ENCODE results near the gene HOMER3.
"Not testable (repeated sequence)": the region's sequence is repeated elsewhere in the genome, so short reads cannot be mapped to it uniquely, and the experiment has no call there.

Gene HOMER3

GRCh38 chr19:18902519-18902918, 38.5 kb downstream of the HOMER3 start:
- H3K4me3 ChIP-seq (ENCODE audit: low read depth, low read length) = not testable (repeated sequence)

GRCh38 chr19:18901491-18901890, 39.5 kb downstream of the HOMER3 start:
- no peak overlapping the region for H3K4me3 ChIP-seq (ENCODE audit: low read depth, low read length)

- H3K4me3 ChIP-seq (ENCODE audit: low read depth, low read length) = no peak overlapping the region
These were observed 40.1 kb downstream of the HOMER3 start for GRCh38 chr19:18900700-18901481.

- no peak overlapping the region for H3K4me3 ChIP-seq (ENCODE audit: low read depth, low read length)
These were observed 41.1 kb downstream of the HOMER3 start for GRCh38 chr19:18899624-18900560.

- no peak overlapping the region for H3K4me3 ChIP-seq (ENCODE audit: low read depth, low read length)
These were observed 42.2 kb downstream of the HOMER3 start for GRCh38 chr19:18898607-18899408.

DNA sequence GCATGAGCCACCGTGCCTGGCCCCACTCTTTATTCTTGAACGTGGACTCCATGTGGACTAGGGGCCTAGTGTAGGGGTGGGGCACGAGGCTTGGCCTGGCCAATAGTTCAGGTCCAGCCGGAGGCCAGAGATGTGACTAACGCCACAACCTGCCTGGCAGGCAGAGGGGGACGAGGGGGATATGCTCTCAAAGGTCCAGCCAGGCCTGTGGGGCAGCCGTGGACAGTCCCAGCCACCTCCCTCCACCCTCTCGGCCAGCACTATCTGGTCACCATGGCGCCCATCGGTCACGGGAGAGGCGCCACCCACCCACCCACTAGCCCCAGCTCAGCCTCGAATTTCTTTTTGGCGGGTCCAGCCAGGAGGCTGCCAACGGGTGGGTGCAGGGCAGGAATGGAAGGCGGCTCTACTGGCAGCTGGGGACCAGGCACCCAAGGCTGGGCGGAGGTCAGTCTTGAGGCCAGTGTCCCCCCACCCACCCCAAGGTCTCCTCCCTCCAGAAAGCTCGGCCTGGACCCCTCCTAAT, 42.9 kb downstream of the HOMER3 start:
- no peak overlapping the region for H3K4me3 ChIP-seq (ENCODE audit: low read depth, low read length)

- H3K4me3 ChIP-seq (ENCODE audit: low read depth, low read length) = no peak overlapping the region
These were observed 43.7 kb downstream of the HOMER3 start for GRCh38 chr19:18897094-18898029.

DNA sequence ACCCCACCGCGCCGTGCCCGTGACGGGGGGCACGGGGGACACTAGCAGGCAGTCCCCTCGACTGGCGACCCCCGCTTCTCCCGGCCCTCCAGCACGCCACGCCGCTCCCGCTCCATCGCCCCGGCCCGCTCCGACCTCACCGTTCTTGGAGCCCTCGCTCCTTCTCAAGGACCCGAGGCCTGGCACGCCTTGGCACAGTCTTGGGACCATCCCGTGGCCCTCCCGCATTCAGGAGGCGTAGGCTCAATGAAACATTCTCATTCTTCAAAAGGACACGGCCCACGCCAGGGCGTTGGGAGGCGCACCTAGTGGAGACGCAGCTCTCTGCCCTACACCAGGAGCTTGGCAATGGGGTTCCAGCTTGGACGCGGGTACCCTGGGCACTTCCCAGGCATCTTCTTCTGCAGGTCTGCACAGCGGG, 44.6 kb downstream of the HOMER3 start:
- H3K4me3 ChIP-seq (ENCODE audit: low read depth, low read length) = no peak overlapping the region

GRCh38 chr19:18895824-18896341, 45.1 kb downstream of the HOMER3 start, which contains the start of gene CERS1:
TSS of gene CERS1 (minus strand) at chr19:18896158. CDS start at chr19:18896072, 86 bp downstream.
- peak within 1 kb of the TSS; percentile 63 for H3K4me3 ChIP-seq (ENCODE audit: low read depth, low read length)

DNA sequence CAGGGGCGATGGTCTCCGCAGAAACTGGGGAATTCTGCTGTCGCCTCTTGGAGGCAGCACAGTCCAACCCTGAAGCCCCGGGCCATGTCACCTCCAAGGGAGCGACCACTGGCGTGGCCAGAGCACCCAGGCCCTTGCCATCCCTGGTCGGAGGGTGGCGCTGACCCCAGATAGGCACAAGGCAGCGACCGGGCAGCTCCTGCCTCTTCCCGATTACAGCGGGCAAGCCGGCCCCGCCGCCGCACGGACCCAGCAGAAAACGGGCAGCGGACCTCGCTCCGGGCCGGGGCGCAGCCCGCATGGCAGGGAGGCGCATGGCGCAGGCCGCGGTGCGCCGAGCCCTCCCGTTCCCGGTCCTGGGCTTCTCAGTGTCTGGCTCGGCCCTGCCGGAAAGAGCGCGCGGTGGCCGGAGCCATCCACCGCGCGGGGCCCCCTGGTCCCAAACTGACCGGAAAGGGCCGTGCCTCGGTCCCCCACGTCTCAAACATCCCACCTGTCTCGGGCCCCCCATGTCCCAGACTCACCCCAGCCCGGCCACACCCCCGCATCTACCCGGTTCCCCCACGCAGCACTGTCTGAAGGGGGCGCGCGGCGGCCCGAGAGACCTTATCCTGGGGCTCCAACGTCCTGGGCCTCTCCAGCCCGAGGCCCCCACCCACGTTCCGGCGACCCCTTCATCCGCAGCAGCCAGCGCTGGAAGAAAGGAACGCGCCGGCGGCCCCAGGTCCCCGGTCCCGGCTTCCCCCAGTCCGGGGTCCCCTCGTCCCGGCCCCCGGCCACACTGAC, 45.8 kb downstream of the HOMER3 start:
- H3K4me3 ChIP-seq (ENCODE audit: low read depth, low read length) = peak overlapping the region; percentile 63

GRCh38 chr19:18894254-18895037, 46.6 kb downstream of the HOMER3 start:
- H3K4me3 ChIP-seq (ENCODE audit: low read depth, low read length) = peak overlapping the region; percentile 63

DNA sequence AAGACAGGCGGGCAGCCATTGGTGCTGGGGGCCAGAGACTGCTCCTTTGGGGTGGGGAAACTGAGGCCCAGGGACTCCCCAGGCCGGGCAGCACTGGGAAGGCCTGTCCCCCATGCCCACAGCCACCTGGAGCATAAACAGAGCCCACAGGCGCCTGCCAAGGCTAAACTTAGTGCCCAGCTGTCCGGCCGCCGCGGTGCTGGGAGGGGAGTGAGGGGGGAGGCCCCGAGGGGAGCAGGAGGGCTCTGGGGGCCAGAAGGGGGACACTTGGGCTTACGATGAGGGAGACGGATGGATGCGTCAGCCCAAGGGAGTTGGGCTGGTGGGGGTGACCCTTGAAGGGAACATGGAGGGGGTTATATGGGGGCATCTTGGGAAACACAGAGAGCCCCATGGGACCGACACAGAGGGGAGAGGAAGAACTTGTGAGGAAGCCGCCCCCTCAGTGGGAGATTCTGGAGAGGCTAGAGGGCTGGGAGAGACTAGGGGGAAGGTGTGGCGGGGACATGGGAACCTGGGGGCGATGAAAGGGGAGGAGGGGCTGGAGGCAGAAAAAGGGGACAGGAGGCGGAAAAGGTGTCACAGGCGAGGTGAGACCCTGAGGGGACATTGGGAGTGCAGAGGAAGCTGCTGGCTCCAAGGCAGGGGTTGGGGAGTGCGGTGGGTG, 47.3 kb downstream of the HOMER3 start:
- H3K4me3 ChIP-seq (ENCODE audit: low read depth, low read length) = no peak overlapping the region

DNA sequence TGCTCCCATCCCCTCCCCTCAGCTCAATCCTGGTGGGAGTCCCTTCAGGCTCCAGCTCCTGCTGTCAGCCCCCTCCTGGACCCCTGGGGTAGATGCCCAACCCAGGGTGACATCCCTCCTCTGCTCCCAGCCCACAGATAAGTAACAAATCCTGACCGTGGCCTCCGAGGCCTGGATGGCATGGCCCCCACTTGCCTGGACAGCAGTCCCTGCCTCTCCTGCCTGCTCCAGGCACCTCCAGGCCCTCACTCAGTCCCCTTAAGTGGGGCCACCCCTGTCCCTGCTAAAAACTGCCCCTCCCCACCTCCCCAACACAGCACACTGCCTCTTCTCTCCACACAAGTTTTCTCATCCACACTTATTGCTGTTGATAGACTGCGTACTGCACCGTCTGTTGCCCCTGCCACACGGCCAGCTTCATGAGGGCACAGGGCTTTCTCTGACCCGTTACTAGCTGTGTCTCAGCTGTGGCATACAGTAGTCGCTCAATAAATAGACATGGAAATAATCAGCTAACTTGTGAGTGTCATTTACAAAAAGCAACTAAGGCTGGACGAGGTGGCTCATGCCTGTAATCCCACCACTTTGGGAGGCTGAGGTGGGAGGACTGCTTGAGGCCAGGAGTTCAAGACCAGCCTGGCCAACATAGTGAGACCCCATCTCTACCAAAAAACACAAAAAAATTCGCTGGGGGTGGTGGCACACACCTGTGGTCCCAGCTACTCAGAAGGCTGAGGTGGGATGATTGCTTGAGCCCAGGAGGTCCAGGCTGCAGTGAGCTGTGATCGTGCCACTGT, 50.9 kb downstream of the HOMER3 start:
- no peak overlapping the region for H3K4me3 ChIP-seq (ENCODE audit: low read depth, low read length)

DNA sequence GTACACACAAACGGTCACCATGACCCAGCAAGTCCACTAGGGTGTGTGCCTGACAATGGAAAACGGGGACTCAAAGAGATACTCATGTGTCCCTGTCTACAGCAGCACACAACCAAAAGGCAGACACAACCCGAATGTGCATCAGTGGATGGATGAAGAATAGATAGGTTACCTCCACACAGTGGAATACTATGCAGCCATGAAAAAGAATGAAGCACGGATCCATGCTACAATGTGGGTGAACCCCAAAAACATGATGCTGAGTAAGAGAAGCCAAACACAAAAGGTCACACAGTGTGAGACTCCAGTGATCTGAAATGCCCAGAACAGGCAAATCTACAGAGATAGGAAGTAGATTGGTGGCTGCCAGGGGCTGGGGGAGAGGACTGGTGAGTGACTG, 54.0 kb downstream of the HOMER3 start:
- no peak overlapping the region for H3K4me3 ChIP-seq (ENCODE audit: low read depth, low read length)

DNA sequence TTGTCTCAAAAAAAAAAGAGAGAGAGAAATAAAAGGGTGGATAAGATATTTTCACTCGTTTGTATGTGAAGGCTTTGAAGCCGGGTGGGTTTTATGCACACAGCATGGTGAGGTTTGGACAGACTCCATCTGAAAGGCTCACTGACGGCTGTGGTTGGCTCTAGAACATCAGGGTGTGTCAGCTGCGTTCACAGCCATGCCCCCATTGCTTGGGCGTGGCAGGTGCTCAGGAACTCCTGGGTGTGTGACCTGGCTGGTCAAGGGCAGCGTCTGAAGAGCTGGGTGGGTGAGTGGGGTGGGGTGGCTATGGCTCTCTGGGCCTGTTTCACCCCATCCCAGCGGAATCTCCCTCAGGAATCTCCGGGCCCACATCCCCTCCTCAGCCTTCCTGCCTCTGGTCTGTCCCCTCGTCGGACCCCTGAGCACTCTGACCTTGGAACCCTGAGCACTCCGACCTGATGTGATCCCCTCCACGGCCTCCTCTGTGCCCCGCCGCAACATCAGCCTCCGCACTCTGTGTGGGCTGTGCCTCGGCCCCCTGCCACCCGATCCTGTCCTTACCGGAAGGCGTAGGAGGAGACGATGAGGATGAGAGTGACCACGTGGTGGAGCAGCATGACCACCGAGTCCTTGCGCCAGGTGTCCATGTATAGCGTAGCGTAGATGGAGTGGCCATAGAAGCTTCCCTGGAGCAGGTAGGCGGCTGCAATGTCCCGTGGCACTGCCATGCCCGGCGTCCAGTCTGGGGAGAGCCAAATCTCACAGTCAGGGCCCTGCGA, 57.3 kb downstream of the HOMER3 start:
- H3K4me3 ChIP-seq (ENCODE audit: low read depth, low read length) = no peak overlapping the region

- H3K4me3 ChIP-seq (ENCODE audit: low read depth, low read length) = no peak overlapping the region
These were observed 59.5 kb downstream of the HOMER3 start for GRCh38 chr19:18881491-18881890.

Data from iPS-11a (cell line).